ENCODE results near the gene ZNF253.
"Not testable (repeated sequence)": the region's sequence is repeated elsewhere in the genome, so short reads cannot be mapped to it uniquely, and the experiment has no call there.

The ZNF253 gene

GRCh38 chr19:19865750-19866610, at the start of gene ZNF253:
Gene ZNF253 (plus strand): TSS chr19:19865882. CDS start chr19:19865997, 115 bp downstream.
- peak; percentile 89 for DNase-seq

- no peak for DNase-seq
These were observed 49.0 kb upstream of the ZNF253 start for GRCh38 chr19:19816679-19817078.

GRCh38 chr19:19817357-19817756, 48.3 kb upstream of the ZNF253 start:
- DNase-seq = peak; percentile 36

GRCh38 chr19:19820774-19821320, 44.8 kb upstream of the ZNF253 start:
- no peak for DNase-seq

- DNase-seq = peak; percentile 94
These were observed 44.2 kb upstream of the ZNF253 start, which contains the start of gene ZNF506 for GRCh38 chr19:19821366-19821951. Gene ZNF506 (minus strand): TSS chr19:19821750. CDS start chr19:19821603, 147 bp downstream.

GRCh38 chr19:19821976-19822375, 43.7 kb upstream of the ZNF253 start:
- DNase-seq = not testable (repeated sequence)

GRCh38 chr19:19823916-19824315, 41.8 kb upstream of the ZNF253 start:
- no peak for DNase-seq

- DNase-seq = no peak
These were observed 38.8 kb upstream of the ZNF253 start for GRCh38 chr19:19826875-19827274.

- DNase-seq = no peak
These were observed 30.1 kb upstream of the ZNF253 start for GRCh38 chr19:19835560-19836038.

- DNase-seq = no peak
These were observed 17.9 kb upstream of the ZNF253 start for GRCh38 chr19:19847781-19848180.

GRCh38 chr19:19849056-19849455, 16.6 kb upstream of the ZNF253 start:
- DNase-seq = no peak

- DNase-seq = not testable (repeated sequence)
These were observed 13.9 kb upstream of the ZNF253 start for GRCh38 chr19:19851740-19852139.

GRCh38 chr19:19858751-19859150, 6.9 kb upstream of the ZNF253 start:
- DNase-seq = no peak

- peak; percentile 12 for DNase-seq
These were observed 4.8 kb upstream of the ZNF253 start for GRCh38 chr19:19860756-19861390.

GRCh38 chr19:19866611-19867248, 1.0 kb downstream of the ZNF253 start:
- peak; percentile 13 for DNase-seq

GRCh38 chr19:19870086-19870485, 4.4 kb downstream of the ZNF253 start:
- not testable (repeated sequence) for DNase-seq

GRCh38 chr19:19871932-19872331, 6.2 kb downstream of the ZNF253 start:
- DNase-seq = no peak

GRCh38 chr19:19873381-19873780, 7.7 kb downstream of the ZNF253 start:
- DNase-seq = no peak

- no peak for DNase-seq
These were observed 12.0 kb downstream of the ZNF253 start for GRCh38 chr19:19877724-19878123.

- DNase-seq = no peak
These were observed 18.9 kb downstream of the ZNF253 start for GRCh38 chr19:19884583-19884982.

GRCh38 chr19:19892055-19892941, 26.6 kb downstream of the ZNF253 start:
- DNase-seq = not testable (repeated sequence)
